Effector memory CD4-positive, alpha-beta T cell (primary cell): ENCODE data around the gene HECW1.
"Not testable (repeated sequence)": the region's sequence is repeated elsewhere in the genome, so short reads cannot be mapped to it uniquely, and the experiment has no call there.

Source experiments
- DNase-seq, 3 donors: peaks; one replicate each; pipeline ENCODE4 v3.0.0-alpha.2; 2020
- H3K27ac ChIP-seq: 2 replicates; pipeline ENCODE4 v1.7.0; 2013; ENCODE audit warnings: mild to moderate bottlenecking, low read length, moderate library complexity; ENCODE audit not compliant: insufficient read depth, poor library complexity, severe bottlenecking
- H3K27me3 ChIP-seq: replicated peaks from 2 replicates; pipeline ENCODE4 v1.7.0; 2013; ENCODE audit warnings: mild to moderate bottlenecking, low read length; ENCODE audit not compliant: insufficient read depth, control insufficient read depth, poor library complexity, severe bottlenecking
- H3K36me3 ChIP-seq: 2 replicates; pipeline ENCODE4 v1.7.0; 2013; ENCODE audit warnings: mild to moderate bottlenecking, low read length, moderate library complexity; ENCODE audit not compliant: control insufficient read depth, insufficient read depth
- H3K4me1 ChIP-seq: 2 replicates; pipeline ENCODE4 v1.7.0; 2013; ENCODE audit warnings: low read length, mild to moderate bottlenecking; ENCODE audit not compliant: control insufficient read depth, insufficient read depth, poor library complexity, severe bottlenecking
- H3K4me3 ChIP-seq: 2 replicates; pipeline ENCODE4 v1.7.0; 2013; ENCODE audit warnings: low read length, low read depth, mild to moderate bottlenecking; ENCODE audit not compliant: insufficient read depth, poor library complexity, severe bottlenecking
- H3K9me3 ChIP-seq: 2 replicates; pipeline ENCODE4 v1.7.0; 2013; ENCODE audit warnings: mild to moderate bottlenecking, low read length, moderate library complexity; ENCODE audit not compliant: control insufficient read depth

HECW1 gene

DNA sequence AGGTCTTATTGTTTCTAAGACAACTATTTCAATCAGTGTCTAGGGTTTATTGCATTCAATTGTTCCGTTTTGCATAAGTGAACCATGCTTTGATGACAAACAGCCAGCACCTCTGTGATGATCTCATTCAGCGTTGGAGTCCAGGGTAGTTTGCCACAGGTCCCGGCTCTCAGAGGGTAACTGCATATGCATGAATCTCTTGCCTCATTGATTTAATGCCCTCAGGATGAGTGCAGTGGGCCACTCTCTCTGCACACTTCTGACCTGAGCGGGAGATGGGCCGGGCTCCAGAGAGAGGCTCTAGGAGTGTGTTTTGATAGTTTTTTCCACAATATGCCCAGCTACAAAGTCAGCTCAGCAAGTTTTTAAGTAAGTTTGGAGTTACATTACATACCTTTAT lies 83.9 kb downstream of the HECW1 start:
- Histone ChIP-seq H3K27ac (no peak overlapping the region), H3K27me3 (peaks cover 4% of the 10 kb centered on the region), H3K9me3 (no peaks in the 10 kb centered on the region), H3K36me3 (no peaks in the 10 kb centered on the region), H3K4me1 (no peaks in the 10 kb centered on the region), H3K4me3 (no peak overlapping the region)
- no peak for DNase-seq

- Histone ChIP-seq H3K27ac (no peak overlapping the region), H3K4me1 (no peaks in the 10 kb centered on the region), H3K9me3 (no peaks in the 10 kb centered on the region), H3K27me3 (peaks cover 4% of the 10 kb centered on the region), H3K36me3 (no peaks in the 10 kb centered on the region), H3K4me3 (no peak overlapping the region)
- DNase-seq: no peak
Measured at GRCh38 chr7:43198016-43198415, 85.6 kb downstream of the HECW1 start.

- Histone ChIP-seq H3K27ac (no peak overlapping the region), H3K9me3 (no peaks in the 10 kb centered on the region), H3K36me3 (no peaks in the 10 kb centered on the region), H3K4me1 (no peaks in the 10 kb centered on the region), H3K4me3 (no peak overlapping the region), H3K27me3 (peaks cover 4% of the 10 kb centered on the region)
- DNase-seq: no peak
Measured at GRCh38 chr7:43198599-43199090, 86.2 kb downstream of the HECW1 start.

GRCh38 chr7:43199371-43200160 lies 87.1 kb downstream of the HECW1 start:
- Histone ChIP-seq H3K9me3 (no peaks in the 10 kb centered on the region), H3K27ac (no peak overlapping the region), H3K4me1 (no peaks in the 10 kb centered on the region), H3K36me3 (no peaks in the 10 kb centered on the region), H3K27me3 (peaks cover 4% of the 10 kb centered on the region), H3K4me3 (no peak overlapping the region)
- DNase-seq: no peak

DNA sequence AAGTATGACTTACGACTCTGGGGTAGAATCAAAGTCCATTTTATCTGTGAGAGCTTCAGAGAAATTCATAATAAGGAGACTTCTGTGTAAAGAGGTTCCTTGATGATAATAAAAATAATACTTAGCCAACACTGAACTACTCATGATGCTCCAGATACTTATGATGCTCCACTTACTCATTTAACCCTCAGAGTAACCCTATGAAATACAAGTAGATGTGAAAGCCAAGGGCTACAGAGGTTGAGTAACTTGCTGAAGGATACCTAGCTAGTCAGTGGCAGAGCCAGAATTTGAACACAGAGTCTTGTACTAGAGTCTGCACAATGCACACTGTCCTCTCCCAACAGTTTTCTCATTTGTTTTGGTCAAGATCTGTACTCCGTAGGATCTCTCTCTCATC lies 89.5 kb downstream of the HECW1 start:
- Histone ChIP-seq H3K9me3 (no peaks in the 10 kb centered on the region), H3K27me3 (peaks cover 4% of the 10 kb centered on the region), H3K27ac (no peak overlapping the region), H3K36me3 (no peaks in the 10 kb centered on the region), H3K4me3 (no peak overlapping the region), H3K4me1 (no peaks in the 10 kb centered on the region)
- no peak for DNase-seq

GRCh38 chr7:43204081-43204480 lies 91.6 kb downstream of the HECW1 start:
- H3K27me3 ChIP-seq: no peaks in the 10 kb centered on the region
- H3K36me3 ChIP-seq: no peaks in the 10 kb centered on the region
- no peak for DNase-seq

DNA sequence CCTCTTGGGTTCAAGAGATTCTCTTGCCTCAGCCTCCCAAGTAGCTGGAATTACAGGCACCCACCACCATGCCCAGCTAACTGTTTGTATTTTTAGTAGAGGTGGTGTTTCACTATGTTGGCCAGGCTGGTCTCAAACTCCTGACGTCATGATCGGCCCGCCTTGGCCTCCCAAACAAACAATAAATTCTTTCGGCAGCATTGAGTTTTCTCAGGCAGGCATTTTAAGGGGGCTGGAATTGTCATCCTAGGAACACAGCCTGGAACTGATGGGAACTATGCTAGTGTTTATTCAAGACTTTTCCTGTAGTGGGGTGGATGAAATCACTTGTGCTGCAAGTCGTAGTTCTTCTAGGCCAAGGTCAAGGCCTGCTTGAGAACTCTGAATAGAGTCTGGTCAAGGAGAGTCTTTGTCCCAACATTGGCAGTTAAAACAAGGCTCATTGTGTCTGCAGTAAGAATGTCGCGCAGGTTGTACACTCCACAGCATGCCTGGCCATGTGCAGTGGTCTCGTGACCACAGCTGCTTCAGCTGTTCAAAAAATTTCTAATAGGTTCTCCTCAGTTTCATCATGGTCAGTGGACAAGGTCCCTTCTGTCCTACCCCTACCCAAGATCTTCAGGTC lies 92.8 kb downstream of the HECW1 start:
- H3K27ac ChIP-seq: no peak overlapping the region
- no peaks in the 10 kb centered on the region for H3K9me3 ChIP-seq
- H3K4me3 ChIP-seq: no peak overlapping the region
- H3K4me1 ChIP-seq: no peaks in the 10 kb centered on the region
- H3K27me3 ChIP-seq: no peaks in the 10 kb centered on the region
- no peaks in the 10 kb centered on the region for H3K36me3 ChIP-seq
- DNase-seq: no peak

More at GRCh38 chr7:43204081-43204480, 91.6 kb downstream of the HECW1 start:
- Histone ChIP-seq H3K9me3 (no peaks in the 10 kb centered on the region), H3K4me1 (no peaks in the 10 kb centered on the region), H3K27ac (no peak overlapping the region), H3K4me3 (no peak overlapping the region)

GRCh38 chr7:43208242-43208641 lies 95.8 kb downstream of the HECW1 start:
- Histone ChIP-seq H3K4me3 (no peak overlapping the region), H3K36me3 (no peaks in the 10 kb centered on the region), H3K4me1 (no peaks in the 10 kb centered on the region), H3K9me3 (no peaks in the 10 kb centered on the region), H3K27me3 (no peaks in the 10 kb centered on the region), H3K27ac (no peak overlapping the region)
- DNase-seq: no peak

- not testable (repeated sequence) for H3K36me3 ChIP-seq, DNase-seq, H3K27ac ChIP-seq, H3K27me3 ChIP-seq, H3K4me3 ChIP-seq, H3K4me1 ChIP-seq, H3K9me3 ChIP-seq
Measured at GRCh38 chr7:43210539-43210938, 98.1 kb downstream of the HECW1 start.

DNA sequence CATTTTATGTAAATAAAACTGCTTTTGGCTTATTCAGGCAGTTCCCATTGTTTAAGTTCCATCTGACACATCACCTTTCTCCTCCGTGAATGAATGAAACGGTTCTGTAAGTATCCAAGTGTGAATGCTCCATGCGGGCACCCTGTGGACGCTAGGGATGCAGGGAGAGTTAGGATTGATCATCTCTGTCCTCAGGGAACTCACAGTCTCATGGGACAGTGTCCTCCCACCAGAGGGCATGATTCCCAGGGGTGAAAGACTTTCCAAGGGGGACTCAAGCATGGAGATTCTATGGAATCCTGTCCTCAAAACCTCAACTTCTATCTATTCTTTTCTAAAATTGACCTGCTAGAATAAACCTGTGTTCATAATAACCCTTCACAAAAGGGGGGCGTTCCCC lies 98.8 kb downstream of the HECW1 start:
- no peak for DNase-seq
- Histone ChIP-seq H3K4me1 (no peaks in the 10 kb centered on the region), H3K36me3 (no peaks in the 10 kb centered on the region), H3K27ac (no peak overlapping the region), H3K27me3 (no peaks in the 10 kb centered on the region), H3K4me3 (no peak overlapping the region), H3K9me3 (no peaks in the 10 kb centered on the region)
